Fibroblast of gingiva (primary cell): ENCODE results near the gene SDK2.

Source experiments
- DNase-seq: peaks from one replicate; pipeline ENCODE4 v3.0.0-alpha.2; 2011; ENCODE audit warnings: low read depth

SDK2 gene

GRCh38 chr17:73420897-73421296 lies 223.3 kb downstream of the SDK2 start:
- DNase-seq = no peak

- DNase-seq = no peak
These were observed 224.4 kb downstream of the SDK2 start for GRCh38 chr17:73419881-73420280.

- no peak for DNase-seq
These were observed 225.2 kb downstream of the SDK2 start for GRCh38 chr17:73419051-73419450.

GRCh38 chr17:73415782-73416181 lies 228.5 kb downstream of the SDK2 start:
- DNase-seq = no peak

- DNase-seq = no peak
These were observed 229.9 kb downstream of the SDK2 start for GRCh38 chr17:73414171-73414955.

GRCh38 chr17:73412914-73413313 lies 231.3 kb downstream of the SDK2 start:
- no peak for DNase-seq

- DNase-seq = no peak
These were observed 232.9 kb downstream of the SDK2 start for GRCh38 chr17:73411313-73411747.

- no peak for DNase-seq
These were observed 233.5 kb downstream of the SDK2 start for GRCh38 chr17:73410586-73411312.

- DNase-seq = no peak
These were observed 240.0 kb downstream of the SDK2 start for GRCh38 chr17:73404246-73404645.

GRCh38 chr17:73402466-73402865 lies 241.8 kb downstream of the SDK2 start:
- no peak for DNase-seq

- no peak for DNase-seq
These were observed 242.3 kb downstream of the SDK2 start for GRCh38 chr17:73401911-73402310.

GRCh38 chr17:73400915-73401545 lies 243.2 kb downstream of the SDK2 start:
- DNase-seq = no peak

- no peak for DNase-seq
These were observed 245.2 kb downstream of the SDK2 start for GRCh38 chr17:73399056-73399455.

GRCh38 chr17:73397856-73398540 lies 246.2 kb downstream of the SDK2 start:
- DNase-seq = no peak

GRCh38 chr17:73397278-73397826 lies 246.9 kb downstream of the SDK2 start:
- DNase-seq = no peak

GRCh38 chr17:73396431-73397277 lies 247.6 kb downstream of the SDK2 start:
- no peak for DNase-seq

- DNase-seq = no peak
These were observed 249.5 kb downstream of the SDK2 start for GRCh38 chr17:73394512-73395450.

- DNase-seq = no peak
These were observed 250.3 kb downstream of the SDK2 start for GRCh38 chr17:73393962-73394361.

- DNase-seq = no peak
These were observed 250.9 kb downstream of the SDK2 start for GRCh38 chr17:73393381-73393780.
